Karpas-422 (cell line): ENCODE results near the gene FLT1. TPM values are rescaled to one million over a fixed set of nuclear protein-coding genes. Genes with fewer than 3 reads are reported as not detected.

Source experiments
- DNase-seq: peaks from one replicate; pipeline ENCODE4 v3.0.0-alpha.2; 2015
- H2AFZ ChIP-seq: fragments of 200-600 bp; sonication (generic); 2 replicates; pipeline ENCODE4 v1.6.1; 2014; ENCODE audit warnings: antibody characterized with exemption, low read length, mixed read lengths
- H3K27ac ChIP-seq: fragments of 200-600 bp; sonication (generic); 2 replicates; pipeline ENCODE4 v1.5.1; 2014; ENCODE audit warnings: mild to moderate bottlenecking, low read length, moderate library complexity
- H3K27me3 ChIP-seq: fragments of 200-600 bp; sonication (generic); 2 replicates; pipeline ENCODE4 v1.6.1; 2014; ENCODE audit warnings: low read length, mixed read lengths
- H3K36me3 ChIP-seq: fragments of 200-600 bp; sonication (generic); 2 replicates; pipeline ENCODE4 v1.6.1; 2014; ENCODE audit warnings: low read length, mixed read lengths; ENCODE audit not compliant: insufficient read depth
- H3K4me1 ChIP-seq: fragments of 200-600 bp; sonication (generic); 2 replicates; pipeline ENCODE4 v1.6.1; 2014; ENCODE audit warnings: mild to moderate bottlenecking, low read length, mixed read lengths
- H3K4me2 ChIP-seq: fragments of 200-600 bp; sonication (generic); 2 replicates; pipeline ENCODE4 v1.6.1; 2014; ENCODE audit warnings: low read length, low read depth, mild to moderate bottlenecking; ENCODE audit not compliant: poor library complexity, severe bottlenecking
- H3K4me3 ChIP-seq: fragments of 200-600 bp; sonication (generic); 2 replicates; pipeline ENCODE4 v1.5.1; 2014; ENCODE audit warnings: mild to moderate bottlenecking, antibody characterized with exemption, low read length, mixed read lengths
- H3K79me2 ChIP-seq: fragments of 200-600 bp; sonication (generic); 2 replicates; pipeline ENCODE4 v1.6.1; 2014; ENCODE audit warnings: mild to moderate bottlenecking, low read length, mixed read lengths
- H3K9ac ChIP-seq: fragments of 200-600 bp; sonication (generic); 2 replicates; pipeline ENCODE4 v1.6.0; 2014; ENCODE audit warnings: low read length
- H3K9me2 ChIP-seq: fragments of 200-600 bp; sonication (generic), shearing (Covaris generic); replicated peaks from 2 replicates; pipeline ENCODE4 v1.6.0; 2014; ENCODE audit warnings: mild to moderate bottlenecking, low read length, moderate library complexity; ENCODE audit not compliant: insufficient read depth
- H3K9me3 ChIP-seq: fragments of 300-700, 200-600 bp; sonication (generic); 2 replicates; pipeline ENCODE4 v1.6.1; 2014; ENCODE audit warnings: low read length, mixed read lengths
- H4K20me1 ChIP-seq: fragments of 200-600 bp; sonication (generic); 2 replicates; pipeline ENCODE4 v1.6.1; 2014; ENCODE audit warnings: mild to moderate bottlenecking, antibody characterized with exemption, low read length, low read depth; ENCODE audit not compliant: insufficient read depth
- total RNA-seq: library from RNA; depleted of rRNA; stranded (reverse); fragments of >200 nt; shearing (Covaris generic); gene quantifications from 2 replicates; pipeline ENCODE4 v1.2.3, GENCODE V29; 2014; ENCODE audit warnings: low replicate concordance

The FLT1 gene
- total RNA-seq, 1 experiment from 2014 or later, result not detected

DNA sequence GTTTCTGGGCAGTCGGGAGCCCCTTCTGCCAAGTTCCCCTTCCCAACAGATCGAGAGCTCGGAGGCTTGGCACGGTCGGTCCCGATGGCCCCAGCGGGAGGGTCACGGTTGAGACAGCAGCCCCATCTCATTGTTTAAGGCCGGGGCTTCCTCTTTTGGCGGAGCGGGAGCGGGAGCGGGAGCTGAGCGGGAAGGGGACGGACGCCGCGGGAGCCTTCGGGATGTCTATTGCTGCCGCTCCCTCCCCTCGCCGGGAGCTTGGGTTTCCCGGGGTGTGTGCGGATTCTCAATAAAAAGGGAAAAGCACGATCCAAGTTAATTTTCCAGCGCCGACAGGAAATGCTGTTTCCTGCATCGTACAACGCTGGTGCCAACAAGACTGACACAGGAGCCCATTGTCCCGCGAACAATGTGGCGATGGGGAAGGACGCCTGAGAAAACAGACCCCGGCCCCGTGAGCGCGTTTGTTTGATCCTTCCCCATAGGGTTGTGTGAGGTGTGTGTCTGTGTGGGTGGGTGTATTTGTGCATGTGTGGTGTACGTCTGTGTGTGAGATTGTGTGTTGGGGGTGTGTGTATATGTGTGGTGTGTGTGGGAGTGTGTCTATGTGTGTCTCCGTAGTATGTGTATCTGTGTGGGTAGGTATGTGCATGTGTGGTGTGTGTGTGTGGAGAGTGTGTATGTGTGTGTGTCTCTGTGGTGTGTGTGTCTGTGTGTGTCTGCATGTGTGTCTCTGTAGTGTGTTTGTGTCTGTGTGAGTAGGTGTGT, 36.3 kb upstream of the FLT1 start:
- no peak overlapping the region for H3K4me3 ChIP-seq
- H3K9me2 ChIP-seq, result no peaks in the 10 kb centered on the region
- no peak overlapping the region for H3K27ac ChIP-seq
- 0 out of 2 replicates have a peak, but pooled peaks cover 2% of the 10 kb centered on the region for H3K27me3 ChIP-seq
- no peaks in the 10 kb centered on the region for H3K36me3 ChIP-seq
- H3K9me3 ChIP-seq, result no peaks in the 10 kb centered on the region
- H3K79me2 ChIP-seq, result no peaks in the 10 kb centered on the region
- H3K4me1 ChIP-seq, result peaks cover 21% of the 10 kb centered on the region
- H4K20me1 ChIP-seq, result no peaks in the 10 kb centered on the region
- no peak for DNase-seq
- no peak overlapping the region for H2AFZ ChIP-seq
- no peak overlapping the region for H3K9ac ChIP-seq
- no peak overlapping the region for H3K4me2 ChIP-seq

DNA sequence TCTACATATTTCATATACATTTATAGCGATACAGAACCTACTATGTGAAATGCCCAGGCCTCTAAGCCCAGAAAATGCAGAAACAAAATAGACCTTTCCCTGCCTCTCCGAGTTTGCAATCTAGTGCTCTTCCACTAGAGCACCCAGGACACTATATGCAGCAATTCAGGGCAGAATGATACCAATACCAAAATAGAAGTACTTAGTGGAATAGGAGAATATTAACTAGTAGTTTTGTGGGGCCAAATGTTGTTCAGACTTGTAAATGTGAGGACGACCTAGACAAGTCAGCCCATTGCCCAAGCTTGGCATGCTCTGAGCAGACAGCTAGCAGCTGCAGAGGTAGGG, 35.8 kb upstream of the FLT1 start:
- H4K20me1 ChIP-seq, result no peaks in the 10 kb centered on the region
- no peaks in the 10 kb centered on the region for H3K79me2 ChIP-seq
- H3K9ac ChIP-seq, result no peak overlapping the region
- H3K27me3 ChIP-seq, result 0 out of 2 replicates have a peak, but pooled peaks cover 2% of the 10 kb centered on the region
- H2AFZ ChIP-seq, result no peak overlapping the region
- no peaks in the 10 kb centered on the region for H3K9me3 ChIP-seq
- peaks cover 21% of the 10 kb centered on the region for H3K4me1 ChIP-seq
- no peaks in the 10 kb centered on the region for H3K9me2 ChIP-seq
- no peak overlapping the region for H3K4me2 ChIP-seq
- no peak overlapping the region for H3K27ac ChIP-seq
- DNase-seq, result no peak
- no peaks in the 10 kb centered on the region for H3K36me3 ChIP-seq
- no peak overlapping the region for H3K4me3 ChIP-seq

DNA sequence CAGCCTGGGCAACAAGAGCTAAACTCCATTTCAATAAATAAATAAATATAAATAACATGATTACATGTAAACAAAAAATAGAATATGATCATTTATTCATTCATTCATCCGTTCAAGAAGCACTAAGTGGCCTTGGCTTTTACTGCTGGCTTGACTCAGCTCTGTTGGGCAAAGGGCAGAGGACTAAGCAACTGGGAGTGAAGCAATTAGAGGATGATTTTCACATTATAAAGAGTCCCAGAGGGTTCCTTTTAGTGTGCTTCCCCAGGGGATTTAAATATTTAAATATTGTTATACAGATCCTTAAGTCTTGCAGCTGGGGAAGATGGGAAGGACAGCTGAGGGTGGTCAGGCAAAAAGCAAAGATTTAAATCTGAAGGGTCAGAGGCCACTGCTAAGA, 34.9 kb upstream of the FLT1 start:
- Histone ChIP-seq H3K9me2 (no peaks in the 10 kb centered on the region), H4K20me1 (no peaks in the 10 kb centered on the region), H2AFZ (no peak overlapping the region), H3K9me3 (no peaks in the 10 kb centered on the region), H3K9ac (no peak overlapping the region), H3K4me1 (peaks cover 23% of the 10 kb centered on the region), H3K4me2 (no peak overlapping the region), H3K27ac (no peak overlapping the region), H3K36me3 (no peaks in the 10 kb centered on the region), H3K27me3 (0 out of 2 replicates have a peak, but pooled peaks cover 2% of the 10 kb centered on the region), H3K4me3 (no peak overlapping the region), H3K79me2 (no peaks in the 10 kb centered on the region)
- DNase-seq, result peak; percentile 44

DNA sequence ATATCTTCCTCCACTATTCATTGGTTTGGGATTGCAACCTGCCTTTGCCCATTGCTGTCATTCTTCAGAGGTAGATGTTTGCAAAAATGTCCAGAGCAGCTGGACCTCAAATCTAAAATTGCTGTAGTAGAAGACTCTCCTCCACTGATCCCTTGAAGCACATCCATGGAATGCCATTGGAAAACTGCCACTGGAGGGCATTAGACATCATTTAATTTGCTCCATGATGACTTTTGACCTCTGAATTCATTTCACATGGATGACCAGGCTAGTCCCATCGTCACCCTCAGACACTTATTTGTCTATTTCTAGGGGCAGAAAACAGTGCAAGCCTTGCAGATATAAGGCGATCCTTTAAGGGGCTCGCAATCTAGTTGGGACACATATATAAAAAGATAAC, 33.9 kb upstream of the FLT1 start:
- Histone ChIP-seq H4K20me1 (no peaks in the 10 kb centered on the region), H2AFZ (no peak overlapping the region), H3K4me3 (no peak overlapping the region), H3K9me2 (no peaks in the 10 kb centered on the region), H3K79me2 (no peaks in the 10 kb centered on the region), H3K9me3 (no peaks in the 10 kb centered on the region), H3K4me2 (no peak overlapping the region), H3K27me3 (0 out of 2 replicates have a peak, but pooled peaks cover 2% of the 10 kb centered on the region), H3K36me3 (no peaks in the 10 kb centered on the region), H3K4me1 (peaks cover 33% of the 10 kb centered on the region), H3K27ac (no peak overlapping the region), H3K9ac (no peak overlapping the region)
- DNase-seq, result no peak

DNA sequence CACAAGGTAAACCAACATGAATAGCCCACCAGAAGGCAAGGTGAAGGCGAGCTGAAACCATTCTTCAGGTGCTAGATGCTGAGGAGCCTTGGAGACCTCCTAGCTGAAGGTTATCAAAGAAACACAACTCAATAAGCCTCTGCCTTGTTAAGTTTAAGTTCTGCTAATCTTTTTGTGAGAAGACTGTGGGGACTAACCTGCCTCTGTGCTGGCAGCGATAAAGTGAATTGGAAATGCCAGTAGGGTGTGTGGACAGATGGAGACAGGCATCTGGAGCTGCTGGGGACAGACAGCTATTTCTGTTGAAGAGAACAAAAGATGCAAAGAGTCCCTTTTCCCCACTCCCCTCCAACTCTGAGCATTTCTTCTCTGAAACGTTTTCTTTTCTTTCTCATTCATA, 33.5 kb upstream of the FLT1 start:
- H3K79me2 ChIP-seq, result no peaks in the 10 kb centered on the region
- H4K20me1 ChIP-seq, result no peaks in the 10 kb centered on the region
- H3K9me2 ChIP-seq, result no peaks in the 10 kb centered on the region
- H3K4me3 ChIP-seq, result no peak overlapping the region
- H3K9ac ChIP-seq, result no peak overlapping the region
- H3K27me3 ChIP-seq, result 0 out of 2 replicates have a peak, but pooled peaks cover 2% of the 10 kb centered on the region
- H3K27ac ChIP-seq, result no peak overlapping the region
- DNase-seq, result no peak
- H3K4me2 ChIP-seq, result no peak overlapping the region
- H2AFZ ChIP-seq, result no peak overlapping the region
- H3K36me3 ChIP-seq, result no peaks in the 10 kb centered on the region
- H3K9me3 ChIP-seq, result no peaks in the 10 kb centered on the region
- H3K4me1 ChIP-seq, result peaks cover 35% of the 10 kb centered on the region

DNA sequence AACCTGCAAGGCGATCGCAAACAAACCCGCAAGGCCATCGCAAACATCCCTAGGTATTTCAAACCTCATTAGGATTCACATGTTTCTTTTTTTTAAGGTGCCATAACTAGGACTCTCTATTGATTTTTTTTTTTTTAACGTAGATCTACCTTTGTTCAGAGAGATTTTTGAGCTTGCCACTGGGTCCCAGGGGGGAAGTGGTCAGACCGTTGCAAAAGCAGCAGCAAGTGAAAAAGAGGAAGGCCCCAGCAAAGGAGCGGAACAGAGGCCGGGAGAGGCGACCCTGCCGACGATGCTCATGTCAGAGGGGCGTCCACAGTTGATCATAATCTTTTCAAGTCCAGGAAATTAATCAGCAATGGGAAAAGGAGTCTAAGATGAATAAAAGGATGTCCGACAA, 32.7 kb upstream of the FLT1 start:
- Histone ChIP-seq H3K27ac (no peak overlapping the region), H3K4me3 (peak overlapping the region; percentile 47; the same call in 1 of the 2 replicates), H3K9me2 (no peaks in the 10 kb centered on the region), H3K4me2 (peak overlapping the region; percentile 66), H3K9ac (no peak overlapping the region), H3K36me3 (no peaks in the 10 kb centered on the region), H3K27me3 (0 out of 2 replicates have a peak, but pooled peaks cover 2% of the 10 kb centered on the region), H4K20me1 (no peaks in the 10 kb centered on the region), H3K9me3 (no peaks in the 10 kb centered on the region), H3K4me1 (peaks cover 35% of the 10 kb centered on the region), H3K79me2 (no peaks in the 10 kb centered on the region), H2AFZ (no peak overlapping the region)
- peak; percentile 74 for DNase-seq

DNA sequence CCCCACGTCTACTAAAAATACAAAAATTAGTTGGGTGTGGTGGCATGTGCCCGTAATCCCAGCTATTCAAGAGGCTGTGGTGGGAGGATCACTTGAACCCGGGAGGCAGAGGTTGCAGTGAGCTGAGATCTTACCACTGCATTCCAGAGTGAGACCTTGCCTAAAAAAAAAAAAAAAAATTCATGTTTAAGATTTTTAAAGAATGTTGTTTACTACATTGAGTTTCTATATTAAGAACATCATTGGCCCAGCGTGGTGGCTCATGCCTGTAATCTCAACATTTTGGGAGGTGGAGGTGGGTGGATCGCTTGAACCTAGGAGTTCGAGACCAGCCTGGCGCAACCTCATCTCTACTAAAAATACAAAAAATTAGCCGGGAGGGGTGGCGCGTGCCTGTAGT, 31.9 kb upstream of the FLT1 start:
- H3K9ac ChIP-seq, result no peak overlapping the region
- no peak overlapping the region for H3K27ac ChIP-seq
- H2AFZ ChIP-seq, result no peak overlapping the region
- no peaks in the 10 kb centered on the region for H3K79me2 ChIP-seq
- peak overlapping the region; percentile 66 for H3K4me2 ChIP-seq
- H4K20me1 ChIP-seq, result no peaks in the 10 kb centered on the region
- H3K4me3 ChIP-seq, result no peak overlapping the region
- H3K9me3 ChIP-seq, result no peaks in the 10 kb centered on the region
- 0 out of 2 replicates have a peak, but pooled peaks cover 2% of the 10 kb centered on the region for H3K27me3 ChIP-seq
- peaks cover 35% of the 10 kb centered on the region for H3K4me1 ChIP-seq
- DNase-seq, result no peak
- no peaks in the 10 kb centered on the region for H3K9me2 ChIP-seq
- no peaks in the 10 kb centered on the region for H3K36me3 ChIP-seq

DNA sequence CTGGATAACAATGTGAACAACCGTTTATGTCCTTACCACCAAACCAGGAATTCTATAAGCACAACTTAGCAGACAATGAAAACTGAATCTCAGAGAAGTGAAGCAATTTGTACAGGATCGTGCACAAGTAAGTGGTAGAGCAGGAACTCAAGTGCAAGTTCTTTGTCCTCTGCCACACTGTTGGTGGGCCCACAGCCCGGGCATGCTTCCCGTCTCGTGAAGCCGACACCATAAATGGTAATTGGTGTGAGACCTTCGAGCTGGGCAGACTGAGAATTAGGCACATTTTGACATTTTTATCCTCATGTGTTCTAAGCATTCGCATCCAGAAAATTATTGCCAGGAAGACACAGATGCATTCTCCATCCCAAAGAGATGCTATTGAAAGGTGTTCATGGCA, 27.9 kb upstream of the FLT1 start:
- peaks cover 25% of the 10 kb centered on the region for H3K4me1 ChIP-seq
- no peak overlapping the region for H3K9ac ChIP-seq
- no peaks in the 10 kb centered on the region for H4K20me1 ChIP-seq
- no peak for DNase-seq
- no peaks in the 10 kb centered on the region for H3K9me3 ChIP-seq
- H3K9me2 ChIP-seq, result no peaks in the 10 kb centered on the region
- no peak overlapping the region for H3K4me3 ChIP-seq
- H3K79me2 ChIP-seq, result no peaks in the 10 kb centered on the region
- H3K36me3 ChIP-seq, result no peaks in the 10 kb centered on the region
- H3K27ac ChIP-seq, result no peak overlapping the region
- H3K27me3 ChIP-seq, result no peaks in the 10 kb centered on the region
- H2AFZ ChIP-seq, result no peak overlapping the region
- H3K4me2 ChIP-seq, result no peak overlapping the region
